ENCODE measurements around the gene DPYSL5. TPM values are rescaled to one million over a fixed set of nuclear protein-coding genes. Genes with fewer than 3 reads are reported as not detected.

The DPYSL5 gene
- total RNA-seq, 2 donors from 2014 or later, result 3.1 to 3.5 TPM

- Histone ChIP-seq H3K36me3 (ENCODE audit: control insufficient read depth, insufficient read depth, low read length) (no peaks in the 10 kb centered on the region), H3K4me1 (ENCODE audit: control insufficient read depth, insufficient read depth, low read length) (no peaks in the 10 kb centered on the region), H3K9ac (ENCODE audit: extremely low read depth, low read length, poor library complexity, severe bottlenecking) (no peak overlapping the region), H3K9me3 (ENCODE audit: control insufficient read depth, low read length) (peaks cover 1% of the 10 kb centered on the region), H3K27ac (ENCODE audit: low read depth, low read length) (no peak overlapping the region), H3K27me3 (ENCODE audit: control insufficient read depth, insufficient read depth, low read length, poor library complexity, severe bottlenecking) (no peaks in the 10 kb centered on the region), H3K4me3 (ENCODE audit: low read length) (no peak overlapping the region)
- H3K36me3 Mint-ChIP-seq (ENCODE audit: low read depth), result no peaks in the 10 kb centered on the region
- H3K4me3 Mint-ChIP-seq, result no peak overlapping the region
- TF ChIP-seq CTCF (conservative IDR thresholded peaks at IDR 0.05), result no peak
- H3K9me3 Mint-ChIP-seq, result no peaks in the 10 kb centered on the region
- peaks cover 2% of the 10 kb centered on the region for H3K27me3 Mint-ChIP-seq (ENCODE audit: insufficient read depth)
- WGBS, 2 experiments (ENCODE audit: insufficient coverage in 1 of 2, insufficient read length in 1 of 2), result 92% methylated on average over 4 of the region's 4 CpGs; no CpG with 5 or more reads in 1 of the 2 experiments
- H3K4me1 Mint-ChIP-seq, result no peaks in the 10 kb centered on the region
- no peak for DNase-seq
- no peak overlapping the region for H3K27ac Mint-ChIP-seq
These were observed 41.9 kb downstream of the DPYSL5 start for GRCh38 chr2:26889796-26890195.

- H3K36me3 ChIP-seq (ENCODE audit: control insufficient read depth, insufficient read depth, low read length), result no peaks in the 10 kb centered on the region
- Mint-ChIP-seq H3K36me3 (ENCODE audit: low read depth) (no peaks in the 10 kb centered on the region), H3K4me1 (no peaks in the 10 kb centered on the region), H3K27me3 (ENCODE audit: insufficient read depth) (peaks cover 2% of the 10 kb centered on the region), H3K9me3 (no peaks in the 10 kb centered on the region), H3K27ac (no peak overlapping the region), H3K4me3 (no peak overlapping the region)
- TF ChIP-seq CTCF (conservative IDR thresholded peaks at IDR 0.05), result no peak
- no peaks in the 10 kb centered on the region for H3K27me3 ChIP-seq (ENCODE audit: control insufficient read depth, insufficient read depth, low read length, poor library complexity, severe bottlenecking)
- H3K27ac ChIP-seq (ENCODE audit: low read depth, low read length), result no peak overlapping the region
- H3K9me3 ChIP-seq (ENCODE audit: control insufficient read depth, low read length), result peaks cover 6% of the 10 kb centered on the region
- no peaks in the 10 kb centered on the region for H3K4me1 ChIP-seq (ENCODE audit: control insufficient read depth, insufficient read depth, low read length)
- DNase-seq, result no peak
- no peak overlapping the region for H3K4me3 ChIP-seq (ENCODE audit: low read length)
- WGBS, 2 experiments (ENCODE audit: insufficient coverage in 1 of 2, insufficient read length in 1 of 2), result 89 to 92% methylated on average over 10 to 11 of the region's 11 CpGs
- no peak overlapping the region for H3K9ac ChIP-seq (ENCODE audit: extremely low read depth, low read length, poor library complexity, severe bottlenecking)
These were observed 42.5 kb downstream of the DPYSL5 start for GRCh38 chr2:26890341-26891000.

GRCh38 chr2:26892133-26892532, 44.2 kb downstream of the DPYSL5 start:
- 79 to 86% methylated on average over 3 of the region's 3 CpGs for WGBS, 2 experiments (ENCODE audit: insufficient coverage in 1 of 2, insufficient read length in 1 of 2)
- H3K27ac Mint-ChIP-seq, result no peak overlapping the region
- no peak for DNase-seq
- Histone ChIP-seq H3K27ac (ENCODE audit: low read depth, low read length) (no peak overlapping the region), H3K36me3 (ENCODE audit: control insufficient read depth, insufficient read depth, low read length) (no peaks in the 10 kb centered on the region), H3K4me1 (ENCODE audit: control insufficient read depth, insufficient read depth, low read length) (no peaks in the 10 kb centered on the region), H3K4me3 (ENCODE audit: low read length) (no peak overlapping the region), H3K9me3 (ENCODE audit: control insufficient read depth, low read length) (peaks cover 6% of the 10 kb centered on the region), H3K9ac (ENCODE audit: extremely low read depth, low read length, poor library complexity, severe bottlenecking) (no peak overlapping the region), H3K27me3 (ENCODE audit: control insufficient read depth, insufficient read depth, low read length, poor library complexity, severe bottlenecking) (no peaks in the 10 kb centered on the region)
- no peak overlapping the region for H3K4me3 Mint-ChIP-seq
- no peaks in the 10 kb centered on the region for H3K36me3 Mint-ChIP-seq (ENCODE audit: low read depth)
- H3K4me1 Mint-ChIP-seq, result no peaks in the 10 kb centered on the region
- H3K27me3 Mint-ChIP-seq (ENCODE audit: insufficient read depth), result peaks cover 6% of the 10 kb centered on the region
- no peaks in the 10 kb centered on the region for H3K9me3 Mint-ChIP-seq
- no peak for TF ChIP-seq CTCF (conservative IDR thresholded peaks at IDR 0.05)
